ACC112 (cell line): ENCODE data around the gene FOXO6.

ENCODE experiments used
- H2AFZ ChIP-seq: fragments of 200-600 bp; sonication (generic); one replicate; pipeline ENCODE4 v1.6.0; 2017; ENCODE audit warnings: antibody characterized with exemption, low read length; ENCODE audit not compliant: unreplicated experiment
- H3K27ac ChIP-seq: fragments of 200-600 bp; sonication (generic); 2 replicates; pipeline ENCODE4 v1.5.1; 2014; ENCODE audit warnings: low read depth, mild to moderate bottlenecking, antibody characterized with exemption, low read length, moderate library complexity
- H3K27me3 ChIP-seq: fragments of 200-600 bp; sonication (generic); 2 replicates; pipeline ENCODE4 v1.6.1; 2014; ENCODE audit warnings: mild to moderate bottlenecking, antibody characterized with exemption, low read length, moderate library complexity, mixed read lengths; ENCODE audit not compliant: insufficient read depth
- H3K36me3 ChIP-seq: fragments of 200-600 bp; sonication (generic); 2 replicates; pipeline ENCODE4 v1.6.1; 2016; ENCODE audit warnings: mild to moderate bottlenecking, antibody characterized with exemption, low read length, moderate library complexity, mixed read lengths; ENCODE audit not compliant: insufficient read depth
- H3K4me1 ChIP-seq: fragments of 200-600 bp; sonication (generic); one replicate; pipeline ENCODE4 v1.6.1; 2016; ENCODE audit warnings: low read length, mixed read lengths; ENCODE audit not compliant: insufficient read depth, unreplicated experiment, control insufficient read depth
- H3K4me3 ChIP-seq: fragments of 200-600 bp; sonication (generic); 2 replicates; pipeline ENCODE4 v1.5.1; 2014; ENCODE audit warnings: mild to moderate bottlenecking, low read depth, low read length
- H3K79me2 ChIP-seq: fragments of 200-600 bp; sonication (generic); one replicate; pipeline ENCODE4 v1.6.0; 2016; ENCODE audit warnings: low read length; ENCODE audit not compliant: control insufficient read depth, unreplicated experiment, insufficient read depth

The FOXO6 gene

DNA sequence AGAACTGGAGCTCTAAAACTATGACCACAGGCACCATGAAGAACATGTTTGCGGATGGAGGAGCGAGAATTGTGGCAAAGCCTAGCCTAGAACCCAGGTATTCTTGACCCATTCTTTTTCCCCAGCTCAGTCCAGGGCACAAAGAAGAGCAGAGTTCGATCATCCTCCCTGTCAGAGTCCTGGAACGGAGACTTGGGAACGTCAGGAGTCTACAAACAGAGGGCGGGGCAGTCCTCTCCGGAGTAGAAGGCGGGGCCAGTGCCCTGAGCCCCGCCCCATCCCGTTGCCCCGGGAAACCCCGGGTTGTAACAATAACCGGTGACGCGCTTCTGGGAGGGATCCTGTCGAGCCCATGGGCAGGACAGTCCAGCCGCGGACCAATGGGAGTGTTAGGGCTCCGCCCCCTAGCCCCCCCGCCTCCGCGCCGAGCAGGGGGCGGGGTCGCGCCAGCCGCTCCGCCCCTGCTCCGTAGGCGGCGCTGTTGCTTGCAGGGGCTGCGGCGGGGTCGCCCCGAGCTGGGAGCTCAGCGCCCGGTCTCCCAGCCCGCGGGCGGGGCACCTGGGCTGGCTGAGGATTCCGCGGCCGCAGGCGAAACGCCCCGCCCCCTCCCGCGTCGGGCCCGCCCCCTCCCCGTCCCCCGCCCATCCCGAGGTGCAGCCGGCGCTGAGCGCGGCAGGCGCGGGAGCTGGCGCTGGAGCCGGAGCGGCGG, at the start of gene FOXO6:
Gene FOXO6, plus strand, starts transcription at position 649 of the 709 bp plus-strand sequence.
- Histone ChIP-seq H3K27ac (no peak within 1 kb of the TSS), H3K4me3 (peak within 1 kb of the TSS; percentile 71), H2AFZ (no peak within 1 kb of the TSS), H3K27me3 (peaks cover 26% of the 10 kb centered on the region), H3K4me1 (peaks cover 19% of the 10 kb centered on the region), H3K36me3 (no peaks in the 10 kb centered on the region), H3K79me2 (no peaks in the 10 kb centered on the region)

DNA sequence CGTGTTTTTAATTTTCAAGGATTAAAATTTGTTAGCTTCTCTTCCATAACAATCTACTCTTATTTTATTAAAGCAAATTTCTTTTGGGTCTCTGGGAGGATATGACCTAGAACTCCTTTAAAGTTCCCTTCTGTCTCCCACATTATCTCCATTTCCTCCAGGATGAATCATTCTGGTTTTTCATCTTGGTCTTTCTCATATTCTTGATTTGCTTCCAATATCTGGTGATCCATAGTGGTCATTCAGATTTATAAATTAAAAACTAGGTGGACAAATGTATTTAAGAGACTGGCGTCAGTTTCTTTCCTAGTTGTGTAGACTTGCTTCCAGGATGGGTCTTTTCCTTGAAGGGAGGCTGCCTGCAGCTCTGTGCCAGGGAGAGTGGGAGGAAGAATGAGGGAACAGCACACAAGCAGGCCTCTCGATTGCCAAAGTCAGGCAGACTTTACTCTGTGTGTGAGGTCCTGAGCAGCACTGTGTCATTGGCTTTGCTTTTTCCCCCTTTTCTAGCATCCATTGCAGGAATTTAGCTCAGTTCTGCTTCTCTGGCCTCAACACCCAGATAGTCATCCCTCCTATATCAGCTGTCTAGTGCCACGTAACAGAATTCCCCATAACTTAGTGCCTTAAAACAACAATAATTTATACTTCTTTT, 48.1 kb upstream of the FOXO6 start:
- Histone ChIP-seq H3K4me1 (no peaks in the 10 kb centered on the region), H3K4me3 (no peak overlapping the region), H3K36me3 (no peaks in the 10 kb centered on the region), H3K27me3 (peaks cover 11% of the 10 kb centered on the region), H2AFZ (no peak overlapping the region), H3K79me2 (no peaks in the 10 kb centered on the region), H3K27ac (no peak overlapping the region)

DNA sequence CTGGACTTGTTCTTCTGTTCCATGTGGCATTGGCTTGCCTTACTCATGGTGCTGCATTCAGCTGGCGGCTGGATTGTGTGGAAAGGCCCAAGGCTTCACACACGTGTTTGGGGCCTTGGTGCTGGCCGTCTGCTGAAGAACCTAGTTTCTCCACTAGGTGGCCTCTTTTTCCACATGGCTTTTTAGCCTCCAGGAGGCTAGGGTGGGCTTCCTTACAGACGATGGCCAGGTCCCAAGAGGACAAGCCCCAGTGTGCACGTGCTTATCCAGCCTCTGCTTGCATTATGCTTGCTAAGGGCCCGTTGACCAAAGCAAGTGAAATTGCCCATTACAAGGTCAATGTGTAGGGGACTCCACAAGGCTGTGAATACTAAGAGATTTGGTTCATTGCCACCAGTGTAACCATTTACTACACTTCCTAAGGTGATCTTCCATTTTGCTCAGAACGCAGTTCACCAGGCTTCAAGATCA, 47.5 kb upstream of the FOXO6 start:
- no peak overlapping the region for H3K27ac ChIP-seq

DNA sequence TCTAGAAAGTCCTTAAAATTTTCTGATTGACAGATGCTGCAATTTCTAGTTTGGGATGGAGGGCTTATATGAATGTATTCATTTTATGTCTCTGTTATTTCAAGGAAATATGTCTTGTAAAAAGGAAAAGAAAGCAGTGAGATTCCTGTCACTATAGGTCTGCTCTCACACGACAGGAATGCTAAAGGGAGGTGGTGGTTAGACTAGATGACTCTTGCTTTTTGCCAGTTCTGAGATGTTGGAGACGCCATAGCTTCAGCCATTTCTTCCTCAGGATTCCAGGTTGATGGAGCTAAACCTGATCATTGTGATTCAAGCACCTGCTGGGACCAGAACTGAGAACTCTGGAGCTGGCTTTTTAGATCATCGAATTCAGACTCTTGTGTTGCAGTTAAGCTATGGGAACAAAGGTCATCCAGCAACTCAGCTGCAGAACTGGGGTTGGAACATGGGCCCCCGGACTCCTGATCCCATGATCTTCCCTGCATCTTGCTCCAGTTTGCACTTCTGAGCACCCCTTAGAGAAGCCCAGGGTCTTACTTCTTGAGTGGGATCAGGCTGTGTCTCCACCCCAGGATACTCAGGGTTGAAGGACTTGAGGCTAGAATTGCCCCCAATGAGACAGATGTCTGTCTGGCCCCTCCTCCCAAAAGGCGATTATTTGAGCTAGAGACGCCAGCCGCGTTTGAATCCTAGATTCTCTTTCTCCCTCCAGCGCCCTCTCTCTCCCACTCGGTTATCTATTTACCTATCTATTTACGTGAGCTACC, 46.7 kb upstream of the FOXO6 start:
- H3K36me3 ChIP-seq: no peaks in the 10 kb centered on the region
- no peaks in the 10 kb centered on the region for H3K4me1 ChIP-seq
- H2AFZ ChIP-seq: no peak overlapping the region

More for the DNA sequence above, 47.5 kb upstream of the FOXO6 start:
- H3K79me2 ChIP-seq: no peaks in the 10 kb centered on the region
- no peak overlapping the region for H3K4me3 ChIP-seq
- H3K27me3 ChIP-seq: peaks cover 8% of the 10 kb centered on the region
- no peak overlapping the region for H2AFZ ChIP-seq
- H3K36me3 ChIP-seq: no peaks in the 10 kb centered on the region
- no peaks in the 10 kb centered on the region for H3K4me1 ChIP-seq

DNA sequence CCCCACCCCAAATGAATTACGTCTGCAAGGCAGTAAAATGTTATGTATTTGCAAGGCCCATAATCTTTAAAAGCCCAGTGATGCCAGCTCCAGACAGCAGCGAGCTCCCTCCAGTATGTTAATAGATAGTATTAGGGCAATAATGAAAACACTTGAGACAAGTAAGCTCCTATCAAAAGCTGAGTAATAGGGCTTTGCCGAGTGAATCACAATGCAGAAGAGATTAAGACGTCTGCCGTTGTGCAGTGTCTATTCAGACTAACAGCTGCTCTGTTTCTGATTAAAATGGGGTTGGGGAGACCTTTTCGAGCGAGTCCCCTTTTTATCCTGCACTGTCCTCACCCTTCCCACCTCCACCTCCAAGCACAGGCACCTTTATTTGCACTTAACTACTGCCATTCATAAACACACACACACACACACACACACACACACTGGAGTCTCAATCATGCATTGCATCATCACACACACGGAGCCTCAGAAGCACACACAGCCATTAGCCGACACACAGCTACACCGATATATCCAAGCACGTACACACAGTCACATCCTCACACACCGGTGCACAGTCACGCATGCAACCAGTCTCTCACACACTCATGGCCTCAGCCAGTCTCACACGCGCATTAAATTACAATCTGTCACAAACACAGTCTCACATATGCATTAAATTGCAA, 46.0 kb upstream of the FOXO6 start:
- no peak overlapping the region for H2AFZ ChIP-seq
- no peaks in the 10 kb centered on the region for H3K36me3 ChIP-seq
- H3K27me3 ChIP-seq: no peaks in the 10 kb centered on the region
- H3K79me2 ChIP-seq: no peaks in the 10 kb centered on the region
- H3K27ac ChIP-seq: no peak overlapping the region
- no peak overlapping the region for H3K4me3 ChIP-seq
- no peaks in the 10 kb centered on the region for H3K4me1 ChIP-seq

More for the DNA sequence above, 46.7 kb upstream of the FOXO6 start:
- Histone ChIP-seq H3K79me2 (no peaks in the 10 kb centered on the region), H3K27me3 (no peaks in the 10 kb centered on the region; the same call in 1 of the 2 replicates), H3K27ac (no peak overlapping the region), H3K4me3 (no peak overlapping the region)

DNA sequence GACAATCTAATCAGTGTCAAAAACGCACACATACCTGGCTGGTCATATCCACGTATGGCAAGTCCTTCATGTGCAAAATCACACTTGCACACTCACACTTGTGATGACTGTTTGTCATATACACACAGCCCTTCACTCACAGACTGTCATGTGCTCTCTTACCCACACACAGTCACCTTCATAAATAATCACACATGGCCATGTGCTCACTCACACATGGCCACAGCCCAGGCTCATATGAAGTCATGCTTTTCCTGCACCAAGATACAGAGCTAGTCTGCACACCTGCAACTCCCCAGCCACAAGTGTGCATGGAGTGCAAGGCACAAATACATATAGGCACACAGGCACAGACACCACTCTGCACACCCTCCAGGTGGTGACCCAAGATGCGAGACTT, 45.4 kb upstream of the FOXO6 start:
- H2AFZ ChIP-seq: no peak overlapping the region
- no peaks in the 10 kb centered on the region for H3K36me3 ChIP-seq
- H3K4me3 ChIP-seq: no peak overlapping the region
- no peaks in the 10 kb centered on the region for H3K4me1 ChIP-seq
- no peaks in the 10 kb centered on the region for H3K79me2 ChIP-seq
- no peaks in the 10 kb centered on the region for H3K27me3 ChIP-seq
- H3K27ac ChIP-seq: no peak overlapping the region

DNA sequence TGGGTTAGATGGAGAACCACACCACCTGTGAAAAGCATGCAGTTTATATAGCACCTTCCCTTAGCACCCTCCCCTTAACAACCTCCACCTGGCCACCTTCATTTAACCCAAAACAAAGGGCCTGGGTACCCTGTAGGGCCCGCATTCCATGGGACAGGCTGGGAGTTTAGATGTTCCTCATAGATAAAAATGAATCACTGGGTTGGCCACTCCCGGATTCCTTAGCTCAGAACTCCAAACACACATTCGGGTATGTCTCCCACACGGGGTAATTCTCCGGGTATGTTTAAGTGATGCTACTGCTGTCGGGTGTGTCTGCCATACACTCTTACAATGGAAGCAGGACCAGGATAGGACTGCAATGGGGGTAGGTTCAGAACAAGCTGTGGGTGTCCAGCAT, 43.9 kb upstream of the FOXO6 start:
- no peaks in the 10 kb centered on the region for H3K36me3 ChIP-seq
- H3K4me1 ChIP-seq: no peaks in the 10 kb centered on the region
- no peak overlapping the region for H3K27ac ChIP-seq
- H3K79me2 ChIP-seq: no peaks in the 10 kb centered on the region
- no peaks in the 10 kb centered on the region for H3K27me3 ChIP-seq
- no peak overlapping the region for H2AFZ ChIP-seq
- H3K4me3 ChIP-seq: no peak overlapping the region

DNA sequence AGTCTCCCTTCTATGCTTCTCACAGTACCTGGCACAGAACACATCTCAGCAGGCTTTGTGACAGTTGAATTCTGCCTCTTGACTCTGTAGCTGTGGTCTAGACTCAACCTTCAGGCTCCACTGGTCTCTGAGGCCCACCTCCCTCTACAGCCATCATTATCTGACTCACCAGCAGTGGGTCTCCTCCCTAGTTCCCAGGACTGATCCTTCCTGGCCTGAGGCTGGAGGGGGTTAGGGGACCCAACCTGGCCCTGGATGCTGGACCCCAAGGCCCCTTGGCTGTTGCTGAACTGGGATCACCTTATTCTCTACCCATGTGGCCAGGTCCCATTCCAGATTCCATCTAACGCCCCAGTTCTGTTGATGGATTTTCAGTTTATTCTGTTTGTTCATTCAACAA, 43.1 kb upstream of the FOXO6 start:
- Histone ChIP-seq H3K27me3 (no peaks in the 10 kb centered on the region), H3K79me2 (no peaks in the 10 kb centered on the region), H3K4me3 (no peak overlapping the region), H3K36me3 (no peaks in the 10 kb centered on the region), H2AFZ (no peak overlapping the region), H3K4me1 (no peaks in the 10 kb centered on the region), H3K27ac (no peak overlapping the region)

DNA sequence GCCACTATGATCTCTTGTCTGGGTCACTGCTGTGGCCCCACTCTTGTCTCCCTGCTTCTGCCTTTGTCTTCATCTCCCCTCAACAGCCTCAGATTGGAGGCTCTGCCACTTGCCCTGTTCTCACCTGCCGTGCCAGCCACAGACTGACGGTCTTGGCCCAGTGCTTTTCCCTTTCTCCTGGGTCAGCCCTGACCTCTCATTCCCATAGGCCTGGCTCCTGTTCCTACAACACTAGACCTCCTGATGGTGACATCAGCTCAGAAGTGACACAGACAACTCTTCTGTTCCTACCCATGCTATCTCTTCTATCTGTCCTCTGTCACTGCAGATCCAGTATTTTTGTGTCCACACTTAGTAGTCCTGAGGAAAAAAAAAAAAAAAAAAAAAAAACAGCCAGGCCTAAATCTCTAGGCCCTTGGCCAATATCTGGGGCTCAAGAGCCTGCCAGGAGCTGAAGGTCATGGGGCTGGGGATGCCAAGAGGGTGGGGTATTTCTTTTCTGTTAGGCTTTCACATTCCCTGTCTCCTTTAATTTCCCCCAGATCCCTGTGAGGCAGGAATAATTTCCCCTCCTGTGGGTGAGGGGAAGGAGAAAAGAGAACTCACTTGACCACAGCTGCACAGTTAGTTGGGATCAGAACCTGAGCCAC, 42.0 kb upstream of the FOXO6 start:
- H3K4me3 ChIP-seq: no peak overlapping the region
- no peak overlapping the region for H2AFZ ChIP-seq
- H3K79me2 ChIP-seq: no peaks in the 10 kb centered on the region
- no peaks in the 10 kb centered on the region for H3K27me3 ChIP-seq
- no peaks in the 10 kb centered on the region for H3K36me3 ChIP-seq
- H3K4me1 ChIP-seq: no peaks in the 10 kb centered on the region
- H3K27ac ChIP-seq: no peak overlapping the region
